Activated CD8-positive, alpha-beta memory T cell treated with anti-CD3 and anti-CD28 coated beads for 36 hours (primary cell): Measurements from ENCODE around the gene NRXN3. TPM values are rescaled to one million over a fixed set of nuclear protein-coding genes. Genes with fewer than 3 reads are reported as not detected.

ENCODE experiments used
- CTCF ChIA-PET: fragments of 350-600 bp; sonication (Branson Sonifier 250); formaldehyde crosslinking; loops from one replicate; lab custom pipeline; 2021; ENCODE audit warnings: antibody characterized with exemption; lab: Charles Lee
- POLR2A ChIA-PET: fragments of 350-600 bp; sonication (Branson Sonifier 250); formaldehyde crosslinking; loops from one replicate; lab custom pipeline; 2021; ENCODE audit warnings: antibody characterized with exemption; lab: Charles Lee
- total RNA-seq, 2 experiments: library from RNA; stranded (reverse); gene quantifications; one replicate each; pipeline ENCODE4 v1.2.3, GENCODE V29; 2021

Gene NRXN3
- total RNA-seq, 2 experiments from 2014 or later: not detected

DNA sequence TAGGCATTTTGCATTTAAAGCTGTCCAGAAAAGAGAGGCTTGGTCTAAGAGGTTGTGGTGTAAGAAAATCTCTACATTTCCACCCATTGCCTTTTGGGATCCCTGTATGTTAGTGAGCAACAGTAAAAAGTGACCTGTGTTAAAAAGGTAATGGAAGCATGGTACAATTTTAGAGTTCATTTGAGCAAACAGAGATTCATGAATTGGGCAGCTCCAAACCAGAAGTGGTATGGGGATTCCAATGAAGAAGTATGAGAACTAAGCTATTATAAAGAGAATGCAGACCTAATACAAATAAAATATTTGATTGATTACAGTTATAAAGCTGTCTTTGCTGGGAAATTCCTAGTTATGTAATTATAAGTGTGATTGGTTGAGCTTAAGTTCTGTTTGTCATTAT lies 1134.1 kb downstream of the NRXN3 start:
- CTCF ChIA-PET: no interaction called here
- POLR2A ChIA-PET: no interaction called here

DNA sequence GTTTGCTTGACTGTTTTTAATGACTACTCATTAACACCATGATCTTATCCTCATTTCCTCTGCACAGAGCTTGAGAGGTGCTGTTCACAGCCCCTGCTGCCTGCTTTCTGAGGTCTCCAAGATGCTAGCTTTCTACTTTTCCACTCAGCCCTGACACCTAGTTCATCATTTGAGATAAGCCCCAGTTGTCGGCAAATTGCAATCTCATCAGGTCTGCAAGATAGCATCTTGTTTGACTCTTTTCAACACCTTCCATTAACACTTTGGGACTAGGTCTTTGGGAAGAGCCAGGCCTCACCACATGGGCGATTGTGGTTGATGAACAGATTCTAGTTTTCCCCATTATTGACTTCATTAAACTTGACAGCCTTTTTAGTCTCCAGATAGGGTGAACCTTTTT lies 1136.4 kb downstream of the NRXN3 start:
- ChIA-PET CTCF (no interaction called here), POLR2A (no interaction called here)

DNA sequence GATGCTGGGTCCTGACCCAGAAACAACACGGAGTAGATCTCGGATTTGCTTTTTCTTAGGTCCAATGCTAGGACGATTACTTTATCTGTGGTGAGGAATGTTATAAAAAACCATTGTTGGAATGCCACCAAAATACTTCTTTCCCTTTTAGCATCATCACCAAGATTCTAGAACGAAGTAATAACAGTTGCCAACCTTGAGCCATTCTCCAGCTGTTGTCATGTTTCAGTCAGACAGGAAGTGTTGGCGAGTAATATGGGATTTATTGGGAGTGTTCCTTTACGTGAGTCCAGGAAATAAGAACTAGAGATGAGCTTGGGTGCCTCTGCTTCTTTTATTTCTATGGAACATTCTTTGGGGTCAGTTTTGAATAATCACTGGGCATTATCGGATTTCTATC lies 1148.2 kb downstream of the NRXN3 start:
- POLR2A ChIA-PET: no interaction called here
- CTCF ChIA-PET: no interaction called here

DNA sequence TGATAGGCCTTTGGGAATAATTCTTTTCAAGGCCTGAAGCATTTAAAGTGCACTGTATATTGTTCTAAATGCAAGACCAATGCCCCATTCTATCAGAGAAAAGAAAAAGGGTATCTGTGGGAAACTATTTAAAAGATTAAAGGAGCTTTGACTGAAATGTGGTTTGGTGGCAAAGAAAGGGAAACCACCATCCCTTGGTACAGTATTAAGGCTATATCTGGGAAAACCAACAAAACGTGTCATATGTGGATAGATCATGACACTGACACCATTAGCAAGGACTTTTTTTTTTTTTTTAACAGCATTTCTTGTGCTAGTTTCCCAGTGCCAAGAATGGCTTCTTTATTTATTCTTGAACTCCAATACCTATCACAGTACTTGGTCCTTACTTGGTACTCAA lies 1150.4 kb downstream of the NRXN3 start:
- POLR2A ChIA-PET: no interaction called here

DNA sequence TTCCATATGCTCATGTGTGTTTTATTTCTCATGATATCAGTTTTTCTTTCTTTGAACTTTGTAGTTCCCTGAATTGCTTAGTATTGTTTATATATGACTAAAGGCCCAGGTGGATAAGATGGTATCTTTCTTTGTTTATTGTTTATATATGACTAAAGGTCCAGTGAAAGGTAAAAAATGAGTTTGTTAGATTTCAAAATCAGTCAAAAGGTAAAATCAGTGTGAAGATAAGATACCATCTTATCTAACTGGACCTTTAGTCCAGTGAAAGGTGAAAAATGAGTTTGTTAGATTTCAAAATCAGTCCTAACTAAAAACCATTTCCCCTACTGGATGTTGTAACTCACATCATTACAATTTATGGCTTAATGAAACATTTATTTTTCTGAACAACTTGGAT lies 1150.9 kb downstream of the NRXN3 start:
- POLR2A ChIA-PET: no interaction called here
- CTCF ChIA-PET: no interaction called here

More for the DNA sequence above, 1150.4 kb downstream of the NRXN3 start:
- CTCF ChIA-PET: no interaction called here

DNA sequence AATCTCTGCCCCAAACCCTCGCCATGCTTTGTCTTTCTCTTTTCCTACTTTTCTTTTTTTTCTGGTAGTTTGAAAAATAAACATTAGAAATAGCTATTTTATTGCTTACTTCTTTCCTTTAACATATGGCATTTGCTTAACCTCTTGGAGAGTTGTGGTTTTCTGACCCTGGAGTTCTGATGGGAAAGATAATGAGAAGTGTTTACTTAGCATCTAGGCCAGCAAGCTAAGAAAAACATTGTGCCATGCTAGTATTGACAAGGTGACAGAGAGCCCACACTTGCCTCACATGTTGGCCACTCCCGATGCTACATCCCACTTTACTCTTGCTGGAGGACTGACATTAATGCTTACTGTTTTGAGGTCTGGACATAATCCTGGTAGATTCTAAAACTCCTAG lies 1154.9 kb downstream of the NRXN3 start:
- ChIA-PET POLR2A (no interaction called here), CTCF (no interaction called here)

DNA sequence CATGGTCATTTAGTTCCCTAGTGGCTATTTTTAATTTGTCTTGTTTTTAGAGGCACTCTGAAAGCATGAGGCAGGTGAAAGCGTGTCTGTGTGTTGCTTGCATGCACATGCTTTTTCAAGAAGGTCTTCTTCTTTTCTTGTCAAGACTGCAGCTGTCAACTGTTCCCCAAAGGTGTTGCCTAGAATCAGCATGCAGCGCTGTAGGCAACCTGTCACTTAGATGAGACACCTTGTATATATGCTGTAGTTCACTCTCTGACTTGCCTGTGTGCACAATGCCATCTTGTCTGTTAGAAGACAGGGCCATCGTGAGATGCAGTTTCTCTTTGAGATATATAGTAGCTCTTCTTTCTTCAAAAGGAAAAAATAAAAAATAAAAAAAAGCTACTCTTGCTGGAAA lies 1155.4 kb downstream of the NRXN3 start:
- CTCF ChIA-PET: no interaction called here
- POLR2A ChIA-PET: no interaction called here

DNA sequence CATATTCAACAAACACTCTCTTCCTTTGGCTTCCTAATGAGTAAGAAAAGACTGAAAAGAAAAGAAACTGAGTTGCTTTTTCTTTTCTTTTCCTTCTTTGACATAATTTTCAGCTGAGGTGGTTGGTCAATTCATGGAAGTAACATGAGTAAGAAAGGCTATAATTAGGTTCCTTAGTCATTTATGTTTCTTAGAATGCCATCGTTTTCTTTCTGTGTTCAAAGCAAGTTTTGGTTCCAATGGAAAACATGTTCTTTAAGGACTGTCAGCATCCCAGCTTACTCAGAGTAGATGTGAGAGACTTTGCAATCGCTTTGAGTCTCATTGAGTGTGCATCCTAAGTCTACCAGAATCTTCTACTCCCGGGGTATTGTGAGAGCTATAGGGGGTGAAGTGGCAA lies 1158.7 kb downstream of the NRXN3 start:
- ChIA-PET CTCF (no interaction called here), POLR2A (no interaction called here)

DNA sequence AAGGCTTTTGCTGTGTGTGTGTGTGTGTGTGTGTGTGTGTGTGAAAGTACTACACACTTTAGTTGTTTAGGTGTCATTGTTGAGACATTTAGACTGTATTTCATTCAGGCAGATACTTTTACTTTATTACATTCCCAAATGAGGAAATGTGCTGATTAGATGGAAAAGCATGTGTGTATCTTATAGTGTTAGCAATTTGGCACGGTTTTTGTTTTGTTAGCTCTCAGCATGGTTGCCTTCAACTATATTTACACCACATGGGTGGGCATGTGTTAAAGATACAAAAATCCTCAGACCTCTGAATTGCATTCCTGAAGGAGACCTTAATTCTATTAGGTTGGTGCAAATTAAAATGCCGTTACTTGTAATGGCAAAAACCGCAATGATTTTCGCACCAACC lies 1161.7 kb downstream of the NRXN3 start:
- ChIA-PET CTCF (no interaction called here), POLR2A (no interaction called here)

DNA sequence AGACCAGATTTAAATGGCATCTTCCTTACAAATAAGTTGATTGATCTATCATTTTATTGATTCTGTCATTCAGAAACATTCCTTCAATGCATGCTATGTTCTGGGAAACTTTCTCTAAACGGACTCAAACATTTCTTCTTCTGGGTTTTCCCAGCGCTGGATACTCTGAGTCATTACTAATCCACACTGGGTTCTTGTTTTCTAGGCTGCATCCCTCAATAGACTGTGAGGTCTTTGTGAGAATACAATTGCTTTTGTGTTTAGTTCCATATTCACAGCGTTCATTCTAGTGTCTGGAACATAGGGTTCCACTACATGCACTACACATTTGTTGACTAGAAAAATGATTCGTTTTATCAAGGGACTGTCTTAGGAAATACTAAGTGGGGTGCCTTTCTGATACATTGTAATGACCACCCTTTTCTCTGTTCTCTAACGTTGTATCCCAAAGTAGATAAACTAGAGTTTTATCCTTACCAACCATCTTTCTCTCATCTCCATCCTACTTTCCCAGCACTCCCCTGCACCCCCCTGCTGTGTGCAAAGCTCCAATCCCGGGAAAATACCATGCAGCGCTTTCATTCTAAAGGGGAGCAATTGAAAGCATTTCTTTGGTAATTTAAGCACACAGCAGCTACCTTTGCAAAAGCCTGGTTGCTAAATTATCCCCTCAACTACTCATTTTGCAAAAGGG lies 1162.5 kb downstream of the NRXN3 start:
- ChIA-PET POLR2A (no interaction called here), CTCF (no interaction called here)

DNA sequence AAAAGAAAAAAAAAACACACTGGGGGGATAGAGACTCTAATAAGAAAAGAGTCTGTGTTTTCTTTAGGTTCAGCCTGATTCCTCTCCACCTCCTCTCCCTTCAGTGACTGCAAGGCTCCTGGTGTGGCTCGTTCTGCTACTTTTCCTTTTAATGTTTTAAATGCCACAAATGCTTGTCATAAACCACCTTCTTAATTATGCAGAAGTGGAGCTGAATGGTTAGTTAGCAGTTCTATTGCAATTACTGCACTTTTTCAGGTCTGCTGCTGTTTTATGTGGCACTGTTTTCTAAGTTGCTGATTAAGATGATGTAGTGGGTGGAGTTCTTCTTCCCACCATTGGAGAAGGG lies 1163.0 kb downstream of the NRXN3 start:
- CTCF ChIA-PET: no interaction called here
- POLR2A ChIA-PET: no interaction called here

DNA sequence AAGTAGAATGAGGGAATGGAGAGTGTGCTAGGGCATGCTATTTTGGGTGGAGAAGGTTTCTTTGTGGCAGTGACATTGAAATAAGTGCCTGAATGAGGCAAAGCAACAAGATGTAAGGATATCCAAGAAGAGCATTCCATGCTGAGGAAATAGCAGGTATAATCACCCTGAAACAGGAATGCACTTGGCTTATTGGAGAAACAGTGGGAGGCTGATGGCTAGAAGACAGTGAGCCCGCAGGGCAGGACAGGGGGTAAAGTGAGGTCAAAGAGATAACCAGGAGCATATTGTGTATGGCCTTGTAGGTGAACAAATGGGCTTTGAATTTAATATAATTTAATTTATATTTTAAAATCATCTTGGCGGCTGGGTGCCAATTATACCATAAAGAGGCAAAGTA lies 1164.1 kb downstream of the NRXN3 start:
- ChIA-PET CTCF (no interaction called here), POLR2A (no interaction called here)

DNA sequence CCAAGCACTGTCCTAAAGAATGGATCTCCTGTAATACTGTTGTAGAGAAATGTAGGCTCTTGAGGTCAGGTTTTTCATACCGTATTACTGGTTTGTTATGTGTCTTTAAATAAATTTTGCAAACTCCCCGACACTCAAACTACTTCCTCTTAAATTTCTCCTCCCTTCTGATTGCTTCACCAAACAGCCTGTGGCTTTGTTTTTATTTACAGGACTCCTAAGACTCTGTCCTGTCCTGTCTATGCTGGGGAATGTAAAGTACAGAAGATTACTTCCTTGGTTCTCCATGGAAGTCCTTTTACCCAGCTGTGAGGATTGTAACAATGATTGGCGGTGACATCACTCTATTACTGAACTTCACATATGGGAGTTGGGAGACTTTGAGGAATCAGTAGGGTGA lies 1167.6 kb downstream of the NRXN3 start:
- POLR2A ChIA-PET: no interaction called here
- CTCF ChIA-PET: no interaction called here

DNA sequence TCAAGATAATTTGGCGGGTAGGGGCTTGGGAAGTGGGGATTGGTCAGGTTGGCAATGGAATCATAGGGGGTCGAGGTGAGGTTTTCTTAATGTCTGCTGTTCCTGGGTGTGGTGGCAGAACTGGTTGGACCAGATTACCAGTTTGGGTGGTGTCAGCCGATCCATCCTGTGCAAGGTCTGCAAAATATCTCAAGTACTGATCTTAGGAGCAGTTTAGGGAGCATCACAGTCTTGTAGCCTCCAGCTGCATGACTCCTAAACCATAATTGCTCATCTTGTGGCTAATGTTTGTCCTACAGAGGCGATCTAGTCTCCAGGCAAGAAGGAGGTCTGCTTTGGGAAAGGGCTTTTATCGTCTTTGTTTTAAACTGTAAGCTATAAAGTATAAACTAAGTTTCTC lies 1172.8 kb downstream of the NRXN3 start:
- CTCF ChIA-PET: no interaction called here
- POLR2A ChIA-PET: no interaction called here

DNA sequence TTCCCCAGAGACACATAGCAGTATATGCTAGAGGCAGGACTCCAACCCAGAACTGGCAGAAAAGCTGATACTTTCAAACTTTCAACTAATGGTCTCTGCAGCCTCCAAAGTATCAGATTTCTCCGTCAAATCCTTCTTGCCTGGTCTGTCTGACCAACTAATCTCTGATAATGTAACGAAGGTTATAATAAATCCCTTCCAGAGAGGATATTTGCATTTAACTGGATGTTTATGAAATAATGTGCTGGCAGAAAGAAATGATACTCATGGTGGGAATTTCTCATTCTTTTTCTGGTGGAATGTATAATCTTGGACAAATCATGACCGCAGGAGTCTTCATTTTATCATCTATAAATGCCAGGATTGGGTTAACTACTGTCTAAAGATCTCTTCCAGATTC lies 1180.8 kb downstream of the NRXN3 start:
- ChIA-PET POLR2A (no interaction called here), CTCF (no interaction called here)

DNA sequence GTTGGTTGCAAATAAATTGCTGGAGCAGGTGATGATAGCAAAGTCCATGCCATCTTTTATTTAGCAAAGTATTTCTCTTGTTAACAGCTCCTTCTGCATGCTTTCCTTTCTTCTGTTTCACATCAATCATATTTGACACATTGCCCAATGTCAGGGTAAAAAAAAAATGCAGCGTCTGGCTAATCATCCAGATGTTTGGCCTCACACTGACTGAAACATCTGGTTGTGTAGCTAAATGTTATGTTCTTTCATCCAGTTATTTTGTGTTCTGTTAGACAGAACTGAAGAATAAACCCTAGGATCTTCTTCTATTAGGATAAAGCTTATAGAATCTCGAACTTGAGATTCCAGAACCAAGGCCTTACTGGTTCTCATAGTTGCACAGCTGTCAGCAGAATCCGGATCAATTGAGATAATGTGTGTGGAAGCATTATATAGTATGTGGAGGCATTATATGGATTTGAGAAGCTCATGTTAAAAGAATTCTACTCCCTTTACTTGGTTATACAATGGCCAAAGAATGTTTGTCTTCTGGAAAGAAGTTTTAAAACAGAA lies 1182.0 kb downstream of the NRXN3 start:
- ChIA-PET CTCF (no interaction called here), POLR2A (no interaction called here)

DNA sequence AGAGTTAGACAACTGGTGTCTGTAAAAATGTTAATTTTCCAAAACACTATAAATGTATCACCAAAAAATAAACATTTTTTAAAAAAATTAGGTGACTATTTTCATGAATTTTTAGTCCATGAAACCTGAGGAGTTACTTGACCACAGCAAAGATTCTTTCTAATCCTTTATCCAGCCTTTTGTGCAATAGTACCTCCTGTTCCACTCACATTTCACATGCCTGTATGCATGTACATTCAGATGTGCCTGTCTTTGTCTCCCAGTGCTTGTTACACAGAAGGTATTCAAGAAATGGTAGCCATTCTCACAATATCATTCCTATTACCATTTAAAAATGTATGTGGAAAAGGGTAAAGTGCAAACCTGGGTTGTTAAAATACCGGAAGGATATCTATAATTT lies 1184.2 kb downstream of the NRXN3 start:
- CTCF ChIA-PET: no interaction called here
- POLR2A ChIA-PET: no interaction called here

DNA sequence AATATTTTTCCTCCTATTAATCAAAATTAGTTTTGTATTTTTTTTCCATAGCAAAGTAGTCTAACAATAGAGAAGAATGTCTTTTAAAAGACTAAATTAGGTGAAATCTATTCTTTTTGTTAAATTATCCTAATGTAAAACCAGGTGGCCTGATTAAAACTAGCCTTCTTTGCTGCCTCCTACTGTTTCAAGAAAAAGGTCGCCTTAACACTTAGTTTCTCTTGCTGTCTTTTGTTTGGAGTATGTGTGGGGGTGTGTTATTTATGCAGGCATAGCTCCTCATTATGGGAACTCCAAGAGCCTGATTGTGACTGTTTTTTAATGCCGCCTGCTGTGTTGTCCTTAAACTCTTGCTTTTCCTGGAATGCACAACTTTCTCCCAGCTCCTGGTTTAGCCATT lies 1185.9 kb downstream of the NRXN3 start:
- POLR2A ChIA-PET: no interaction called here
- CTCF ChIA-PET: interaction anchor here (0.6 kb wide), 1 partner anchor 756 kb away, joined by 3 read pairs; no protein-coding TSS in a partner anchor

DNA sequence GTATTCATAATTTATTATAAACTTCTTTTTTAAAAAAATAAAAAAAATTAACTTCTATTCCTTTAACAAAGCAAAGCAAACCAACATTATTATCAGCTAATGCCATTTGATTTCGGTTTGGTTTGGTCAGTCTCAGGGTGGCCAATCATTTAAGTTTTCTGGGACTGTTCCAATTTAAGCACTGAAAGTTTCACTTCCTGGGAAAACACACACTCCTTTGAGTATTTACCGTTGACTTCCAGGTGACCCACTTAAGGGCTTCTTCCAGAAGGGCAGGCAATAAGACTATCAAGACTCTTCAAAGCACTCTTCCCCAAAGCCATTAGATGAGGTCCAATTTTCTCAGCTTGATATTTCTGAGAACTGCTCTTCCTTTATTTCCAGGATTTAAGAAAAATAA lies 1187.1 kb downstream of the NRXN3 start:
- POLR2A ChIA-PET: no interaction called here
- CTCF ChIA-PET: no interaction called here

DNA sequence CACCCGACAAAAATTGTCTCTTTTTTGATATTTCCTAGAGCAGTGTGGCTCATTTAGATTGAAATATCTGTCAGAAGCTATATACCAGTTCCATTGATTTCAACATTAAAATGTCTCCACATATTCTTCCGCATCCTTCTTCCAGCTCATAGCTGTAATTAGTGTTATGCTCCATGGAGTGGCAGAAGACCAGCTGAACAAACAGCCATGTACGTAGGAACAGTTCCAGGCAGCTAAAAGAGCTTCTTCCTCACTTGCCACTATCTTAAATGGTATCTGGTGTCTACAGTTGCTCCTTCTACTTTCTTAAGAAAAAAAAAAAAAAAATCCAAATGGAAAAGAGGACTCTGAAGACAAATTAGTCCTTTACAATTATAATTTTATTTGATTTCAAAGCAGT lies 1193.1 kb downstream of the NRXN3 start:
- CTCF ChIA-PET: no interaction called here
- POLR2A ChIA-PET: interaction anchor here (0.7 kb wide), 1 partner anchor 16 kb away, joined by 4 read pairs; no protein-coding TSS in a partner anchor

DNA sequence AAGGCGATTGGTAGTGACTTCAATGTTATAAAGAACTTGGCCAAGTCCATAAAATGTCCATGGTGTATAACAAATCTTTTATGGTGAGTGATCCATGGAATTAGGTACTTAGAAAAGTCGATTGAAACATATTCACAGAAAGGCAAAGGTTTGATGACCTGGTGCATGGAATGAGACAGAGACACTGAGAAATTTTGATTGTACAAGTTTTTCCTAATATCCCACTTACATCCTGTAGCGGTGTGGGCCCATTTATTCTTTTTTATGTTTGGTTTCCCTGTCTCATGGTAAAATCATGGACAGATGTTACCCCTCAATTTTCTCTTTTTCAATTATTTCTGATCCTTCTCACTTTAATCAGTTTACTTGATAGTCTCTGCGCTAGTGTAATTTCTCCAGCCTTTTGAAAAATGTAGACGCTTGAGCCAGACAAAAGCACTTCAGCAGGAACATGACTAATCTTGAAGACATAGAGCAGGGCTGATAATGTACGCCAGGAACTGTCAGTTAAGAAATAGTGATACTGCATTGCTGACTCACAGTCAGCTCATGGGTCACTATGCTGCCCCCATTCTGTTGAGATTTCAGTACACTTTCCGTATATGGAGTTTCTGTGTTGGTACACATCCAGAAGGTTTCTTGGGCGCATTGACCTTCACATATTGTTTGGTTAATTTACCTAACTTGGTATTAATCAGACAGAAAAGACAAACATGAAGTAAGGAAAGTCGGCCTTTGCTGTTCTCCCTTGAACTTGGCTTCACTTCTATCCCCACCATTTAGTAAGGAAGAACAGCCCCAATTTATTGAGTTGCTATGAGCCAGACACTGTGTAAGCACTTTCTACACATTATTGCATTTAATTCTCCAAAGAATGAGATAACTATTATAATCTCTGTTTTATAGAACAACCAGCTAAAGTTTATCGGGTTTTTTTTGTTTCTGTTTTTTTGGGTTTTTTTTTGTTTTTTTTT lies 1199.5 kb downstream of the NRXN3 start:
- CTCF ChIA-PET: no interaction called here
- POLR2A ChIA-PET: no interaction called here
